ENCODE results near the gene KLHL29.

GRCh38 chr2:23498943-23499342 is 114.0 kb downstream of the KLHL29 start:
- TF ChIP-seq CTCF (IDR thresholded peaks at IDR 0.05; ENCODE audit: poor library complexity), result no peak
- no peak for TF ChIP-seq EZH2 (IDR thresholded peaks at IDR 0.05; ENCODE audit: borderline replicate concordance)

Data from hepatocyte (in vitro differentiated cells).